Neutrophil (primary cell): ENCODE data around the gene LGALS1.
A peak's percentile ranks its signal among the peaks of the same experiment; 100 is the strongest.

ENCODE experiments used
- H3K27ac ChIP-seq: fragments of 200-600 bp; sonication (generic); 2 replicates; pipeline ENCODE4 v1.5.1; 2016; ENCODE audit warnings: mild to moderate bottlenecking, moderate library complexity
- H3K27me3 ChIP-seq: fragments of 200-600 bp; sonication (generic); 2 replicates; pipeline ENCODE4 v1.6.0; 2016; ENCODE audit warnings: mild to moderate bottlenecking
- H3K36me3 ChIP-seq: fragments of 200-600 bp; sonication (generic); 2 replicates; pipeline ENCODE4 v1.5.1; 2017
- H3K4me1 ChIP-seq, 2 experiments: fragments of 200-600 bp in 1 of 2; sonication (generic) in 1 of 2; 1 replicate in 1 of 2; 2 replicates in 1 of 2; pipeline versions ENCODE4 v1.5.1 to v1.6.1; 2013 to 2016; ENCODE audit warnings: low read depth in 1 of 2, low read length in 1 of 2, mild to moderate bottlenecking in 1 of 2, moderate library complexity in 1 of 2; ENCODE audit not compliant: control insufficient read depth in 1 of 2, insufficient read depth in 1 of 2
- H3K4me3 ChIP-seq, 2 experiments: fragments of 200-600 bp in 1 of 2; sonication (generic) in 1 of 2; 1 replicate in 1 of 2; 2 replicates in 1 of 2; pipeline ENCODE4 v1.5.1; 2013 to 2016; ENCODE audit warnings: low read depth in 1 of 2, low read length in 1 of 2, mild to moderate bottlenecking in 1 of 2, moderate library complexity in 1 of 2
- H3K9me3 ChIP-seq: fragments of 200-600 bp; sonication (generic); 2 replicates; pipeline ENCODE4 v1.5.1; 2016
- TF ChIP-seq, protein P1 (sequence below): fragments of 200-600 bp; sonication (generic); IDR thresholded peaks from 2 replicates; pipeline ENCODE4 v1.5.1; 2016; ENCODE audit warnings: antibody characterized with exemption

LGALS1 gene

DNA sequence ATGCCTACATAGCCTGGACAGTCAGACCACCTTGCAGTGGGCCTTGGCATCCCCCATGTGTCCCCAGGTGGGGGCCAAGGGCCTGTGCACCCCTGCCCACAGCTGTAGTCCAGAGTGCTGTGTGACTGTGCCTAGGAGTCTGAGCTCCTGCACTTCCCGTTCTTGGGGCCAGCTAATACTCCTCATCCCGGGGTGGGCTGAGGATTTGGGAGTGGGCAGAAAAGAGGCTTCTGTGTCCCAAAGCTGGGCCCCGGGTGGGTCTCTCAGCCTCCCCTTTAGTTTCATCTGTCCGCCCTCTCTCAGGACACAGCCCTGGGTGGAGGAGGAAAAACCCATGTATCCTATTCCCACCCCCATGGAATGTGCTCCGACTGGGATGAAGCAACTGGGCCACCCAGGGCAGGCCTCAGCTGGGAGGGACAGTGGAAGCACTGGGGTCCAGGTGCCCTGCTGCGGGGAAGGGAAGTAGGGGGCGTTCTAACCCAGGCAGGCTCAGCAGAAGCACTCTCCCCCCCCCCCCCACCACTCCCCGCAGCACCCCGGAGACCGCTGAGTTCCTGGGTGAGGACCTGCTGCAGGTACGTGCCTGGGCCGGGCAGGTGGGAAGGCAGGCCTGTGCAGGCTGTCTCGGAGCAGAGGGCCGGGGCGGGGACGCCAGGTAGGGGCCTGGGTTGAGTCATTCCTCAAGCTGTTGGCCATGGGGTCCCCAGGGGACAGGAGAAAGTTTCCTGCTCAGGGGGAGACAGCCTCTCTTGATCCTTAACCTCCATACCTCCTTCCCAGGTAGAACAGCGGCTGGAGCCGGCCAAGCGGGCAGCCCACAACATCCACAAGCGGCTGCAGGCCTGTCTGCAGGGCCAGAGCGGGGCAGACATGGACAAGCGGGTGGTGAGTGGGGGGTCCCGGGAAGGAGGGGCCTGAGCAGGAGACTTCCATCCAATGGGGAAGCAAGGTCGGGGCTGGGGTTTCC lies 34.6 kb upstream of the LGALS1 start:
- Histone ChIP-seq H3K36me3 (peaks cover 51% of the 10 kb centered on the region), H3K9me3 (no peaks in the 10 kb centered on the region), H3K4me3 (peak overlapping the region; percentile 85), H3K4me1 (peaks cover 41 to 68% of the 10 kb centered on the region in 2 experiments), H3K27me3 (no peaks in the 10 kb centered on the region), H3K27ac (peak overlapping the region; percentile 95)
- TF ChIP-seq, protein P1, sequence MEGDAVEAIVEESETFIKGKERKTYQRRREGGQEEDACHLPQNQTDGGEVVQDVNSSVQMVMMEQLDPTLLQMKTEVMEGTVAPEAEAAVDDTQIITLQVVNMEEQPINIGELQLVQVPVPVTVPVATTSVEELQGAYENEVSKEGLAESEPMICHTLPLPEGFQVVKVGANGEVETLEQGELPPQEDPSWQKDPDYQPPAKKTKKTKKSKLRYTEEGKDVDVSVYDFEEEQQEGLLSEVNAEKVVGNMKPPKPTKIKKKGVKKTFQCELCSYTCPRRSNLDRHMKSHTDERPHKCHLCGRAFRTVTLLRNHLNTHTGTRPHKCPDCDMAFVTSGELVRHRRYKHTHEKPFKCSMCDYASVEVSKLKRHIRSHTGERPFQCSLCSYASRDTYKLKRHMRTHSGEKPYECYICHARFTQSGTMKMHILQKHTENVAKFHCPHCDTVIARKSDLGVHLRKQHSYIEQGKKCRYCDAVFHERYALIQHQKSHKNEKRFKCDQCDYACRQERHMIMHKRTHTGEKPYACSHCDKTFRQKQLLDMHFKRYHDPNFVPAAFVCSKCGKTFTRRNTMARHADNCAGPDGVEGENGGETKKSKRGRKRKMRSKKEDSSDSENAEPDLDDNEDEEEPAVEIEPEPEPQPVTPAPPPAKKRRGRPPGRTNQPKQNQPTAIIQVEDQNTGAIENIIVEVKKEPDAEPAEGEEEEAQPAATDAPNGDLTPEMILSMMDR: no peak

GRCh38 chr22:37641561-37641949 lies 33.9 kb upstream of the LGALS1 start:
- no peak overlapping the region for H3K4me3 ChIP-seq
- H3K9me3 ChIP-seq: no peaks in the 10 kb centered on the region
- H3K4me1 ChIP-seq: peaks cover 36 to 61% of the 10 kb centered on the region in 2 experiments
- H3K36me3 ChIP-seq: peaks cover 58% of the 10 kb centered on the region
- no peaks in the 10 kb centered on the region for H3K27me3 ChIP-seq
- peak overlapping the region; percentile 95 for H3K27ac ChIP-seq
- TF ChIP-seq, protein P1: no peak

GRCh38 chr22:37643225-37643847 lies 32.1 kb upstream of the LGALS1 start:
- no peaks in the 10 kb centered on the region for H3K27me3 ChIP-seq
- peak overlapping the region; percentile 95 for H3K27ac ChIP-seq
- H3K4me1 ChIP-seq: peaks cover 32 to 45% of the 10 kb centered on the region in 2 experiments
- H3K36me3 ChIP-seq: peaks cover 76% of the 10 kb centered on the region
- H3K4me3 ChIP-seq: peak overlapping the region in 1 of 2 experiments; percentile 10
- no peaks in the 10 kb centered on the region for H3K9me3 ChIP-seq
- TF ChIP-seq, protein P1: peak; percentile 92

DNA sequence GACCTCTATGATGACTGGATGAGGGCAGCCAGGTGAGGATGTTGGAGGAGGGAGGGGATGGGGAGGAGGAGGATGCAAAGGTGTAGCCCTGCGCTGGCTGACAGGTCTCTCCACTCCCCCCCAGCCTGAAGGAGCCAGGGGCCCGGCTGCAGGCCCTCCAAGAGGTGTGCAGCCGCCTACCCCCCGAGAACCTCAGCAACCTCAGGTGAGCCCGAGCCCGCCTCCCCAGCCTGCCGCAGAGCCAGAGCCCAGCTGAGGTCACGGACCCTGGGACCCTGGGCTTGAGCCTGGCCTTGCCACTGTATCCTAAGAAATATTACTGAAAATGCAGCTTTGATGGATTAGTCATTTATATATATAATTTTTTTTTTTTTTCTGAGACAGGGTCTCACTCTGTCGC lies 28.1 kb upstream of the LGALS1 start:
- no peak overlapping the region for H3K27ac ChIP-seq
- no peak overlapping the region for H3K4me3 ChIP-seq
- no peaks in the 10 kb centered on the region for H3K27me3 ChIP-seq
- TF ChIP-seq, protein P1: no peak
- peaks cover 5 to 11% of the 10 kb centered on the region in 2 experiments for H3K4me1 ChIP-seq
- no peaks in the 10 kb centered on the region for H3K9me3 ChIP-seq
- peaks cover 100% of the 10 kb centered on the region for H3K36me3 ChIP-seq

- Histone ChIP-seq H3K4me1 (peaks cover 5 to 8% of the 10 kb centered on the region in 2 experiments), H3K27ac (no peak overlapping the region), H3K27me3 (no peaks in the 10 kb centered on the region), H3K9me3 (no peaks in the 10 kb centered on the region), H3K36me3 (peaks cover 100% of the 10 kb centered on the region), H3K4me3 (no peak overlapping the region)
- TF ChIP-seq, protein P1: no peak
Measured at GRCh38 chr22:37647928-37648327, 27.5 kb upstream of the LGALS1 start.
